Esophagus squamous epithelium (tissue), 5 donors: ENCODE results near the gene NAA30. TPM values are rescaled to one million over a fixed set of nuclear protein-coding genes. Genes with fewer than 3 reads are reported as not detected.

ENCODE experiments used
- DNase-seq: peaks from one replicate; lab custom pipeline; 2025; lab: John Stamatoyannopoulos, UW
- H3K27ac ChIP-seq, 4 donors: fragments of 200-600 bp; sonication (generic); one replicate each; pipeline ENCODE4 v1.5.1; 2016 to 2019; ENCODE audit warnings: mild to moderate bottlenecking in 1 of 4
- H3K27me3 ChIP-seq, 4 donors: fragments of 200-600 bp; sonication (generic); 1 replicate in 3 of 4; 2 replicates in 1 of 4; pipeline versions ENCODE4 v1.5.1 to v1.6.0; 2017 to 2021; ENCODE audit warnings: antibody characterized with exemption in 1 of 4
- H3K36me3 ChIP-seq, 3 donors: fragments of 200-600 bp; sonication (generic); one replicate each; pipeline ENCODE4 v1.5.1; 2016 to 2019
- H3K4me1 ChIP-seq, 3 donors: fragments of 200-600 bp; sonication (generic); one replicate each; pipeline ENCODE4 v1.5.1; 2017 to 2019
- H3K4me3 ChIP-seq, 4 donors: fragments of 200-600 bp; sonication (generic); 1 replicate in 3 of 4; 2 replicates in 1 of 4; pipeline ENCODE4 v1.5.1; 2016 to 2019; ENCODE audit warnings: mild to moderate bottlenecking in 2 of 4, moderate library complexity in 1 of 4
- H3K9me3 ChIP-seq, 3 donors: fragments of 200-600 bp; sonication (generic); one replicate each; pipeline ENCODE4 v1.5.1; 2016 to 2019
- CTCF ChIP-seq, 6 experiments: fragments of 450-650 bp in 4 of 6; fragments of 200-600 bp in 2 of 6; sonication (generic) in 2 of 6; IDR thresholded peaks; one replicate each; pipeline ENCODE4 v1.5.1; 2016 to 2019; ENCODE audit warnings: antibody characterized with exemption in 6 of 6, mild to moderate bottlenecking in 4 of 6, moderate library complexity in 4 of 6
- POLR2A ChIP-seq, 4 donors: fragments of 450-650 bp; IDR thresholded peaks; one replicate each; pipeline ENCODE4 v1.6.1; 2017; ENCODE audit warnings: antibody characterized with exemption in 4 of 4, mild to moderate bottlenecking in 4 of 4, moderate library complexity in 3 of 4
- WGBS, 2 donors: methylation state at CpG; one replicate each; pipeline ENCODE4 v1.1.5; 2018; 5-methylcytosine and 5-hydroxymethylcytosine counted together
- intact Hi-C: fragments of 100-400 bp; cut with DNase I; formaldehyde crosslinking; loops from one replicate; pipeline ENCODE4 v1.15.0; 2022
- total RNA-seq, 4 donors: library from RNA; depleted of rRNA; stranded (reverse); fragments of >200 nt; gene quantifications; one replicate each; pipeline ENCODE4 v1.1.0, GENCODE V29; 2016
- donor health status: DM: yes; HTN: yes; CAD: no.

NAA30 gene
- total RNA-seq, 4 donors from 2014 or later = 7.8 to 13.9 (median 12.8) TPM

GRCh38 chr14:57375156-57375555, 15.2 kb upstream of the NAA30 start:
- no peaks in the 10 kb centered on the region for H3K4me1 ChIP-seq
- intact Hi-C loops = no loop called here
- no peaks in the 10 kb centered on the region for H3K27me3 ChIP-seq
- WGBS, 2 donors = 74 to 75% methylated on average over 3 of the region's 3 CpGs
- H3K4me3 ChIP-seq = no peak overlapping the region
- no peak for DNase-seq
- no peaks in the 10 kb centered on the region for H3K36me3 ChIP-seq
- no peak for TF ChIP-seq POLR2A (IDR thresholded peaks at IDR 0.05)
- TF ChIP-seq CTCF (IDR thresholded peaks at IDR 0.05) = no peak
- H3K27ac ChIP-seq = no peak overlapping the region
- H3K9me3 ChIP-seq = no peaks in the 10 kb centered on the region

GRCh38 chr14:57378661-57379060, 11.7 kb upstream of the NAA30 start:
- intact Hi-C loops = no loop called here
- Histone ChIP-seq H3K4me3 (no peak overlapping the region), H3K4me1 (no peaks in the 10 kb centered on the region), H3K27me3 (no peaks in the 10 kb centered on the region), H3K36me3 (no peaks in the 10 kb centered on the region), H3K27ac (no peak overlapping the region), H3K9me3 (no peaks in the 10 kb centered on the region)
- no peak for TF ChIP-seq CTCF (IDR thresholded peaks at IDR 0.05)
- TF ChIP-seq POLR2A (IDR thresholded peaks at IDR 0.05) = no peak
- DNase-seq = no peak

- no peak for DNase-seq
- Histone ChIP-seq H3K4me3 (no peak overlapping the region), H3K27me3 (no peaks in the 10 kb centered on the region), H3K9me3 (no peaks in the 10 kb centered on the region), H3K36me3 (no peaks in the 10 kb centered on the region), H3K27ac (no peak overlapping the region), H3K4me1 (no peaks in the 10 kb centered on the region)
- intact Hi-C loops = no loop called here
- TF ChIP-seq CTCF (IDR thresholded peaks at IDR 0.05) (no peak), POLR2A (IDR thresholded peaks at IDR 0.05) (no peak)
- WGBS, 2 donors = 57 to 69% methylated on average over 3 of the region's 3 CpGs
These were observed 9.5 kb upstream of the NAA30 start for GRCh38 chr14:57380935-57381334.

- intact Hi-C loops = no loop called here
- no peak for DNase-seq
- H3K27me3 ChIP-seq = no peaks in the 10 kb centered on the region
- H3K27ac ChIP-seq = no peak overlapping the region
- TF ChIP-seq POLR2A (IDR thresholded peaks at IDR 0.05) (no peak), CTCF (IDR thresholded peaks at IDR 0.05) (no peak)
- WGBS, 2 donors = 42 to 48% methylated on average over 2 of the region's 2 CpGs
- no peaks in the 10 kb centered on the region for H3K4me1 ChIP-seq
- no peak overlapping the region for H3K4me3 ChIP-seq
- H3K9me3 ChIP-seq = no peaks in the 10 kb centered on the region
- no peaks in the 10 kb centered on the region for H3K36me3 ChIP-seq
These were observed 8.1 kb upstream of the NAA30 start for GRCh38 chr14:57382283-57382682.

- Histone ChIP-seq H3K27me3 (no peaks in the 10 kb centered on the region), H3K36me3 (no peaks in the 10 kb centered on the region), H3K27ac (no peak overlapping the region), H3K9me3 (no peaks in the 10 kb centered on the region), H3K4me1 (no peaks in the 10 kb centered on the region), H3K4me3 (no peak overlapping the region)
- no peak for DNase-seq
- TF ChIP-seq CTCF (IDR thresholded peaks at IDR 0.05) (no peak), POLR2A (IDR thresholded peaks at IDR 0.05) (no peak)
- intact Hi-C loops = no loop called here
These were observed 7.2 kb upstream of the NAA30 start for GRCh38 chr14:57383125-57383745.
